Endodermal cell (in vitro differentiated cells): ENCODE measurements around the gene TRIP12. TPM values are rescaled to one million over a fixed set of nuclear protein-coding genes. Genes with fewer than 3 reads are reported as not detected.
"Not testable (repeated sequence)": the region's sequence is repeated elsewhere in the genome, so short reads cannot be mapped to it uniquely, and the experiment has no call there.

Experiments
- DNase-seq: peaks from one replicate; pipeline ENCODE4 v3.0.0-alpha.2; 2017
- H3K27ac ChIP-seq: 2 replicates; pipeline ENCODE4 v1.5.1; 2013; ENCODE audit warnings: mild to moderate bottlenecking, low read depth, low read length, moderate library complexity
- H3K27me3 ChIP-seq: 2 replicates; pipeline ENCODE4 v1.6.1; 2013; ENCODE audit warnings: mild to moderate bottlenecking, low read length, moderate library complexity; ENCODE audit not compliant: insufficient read depth, control insufficient read depth, poor library complexity, severe bottlenecking
- H3K36me3 ChIP-seq: 2 replicates; pipeline ENCODE4 v1.7.0; 2013; ENCODE audit warnings: mild to moderate bottlenecking, low read length, moderate library complexity; ENCODE audit not compliant: control insufficient read depth, insufficient read depth
- H3K4me1 ChIP-seq: one replicate; pipeline ENCODE4 v1.7.0; 2013; ENCODE audit warnings: low read length; ENCODE audit not compliant: control insufficient read depth, insufficient read depth
- H3K4me3 ChIP-seq: 2 replicates; pipeline ENCODE4 v1.5.1; 2013; ENCODE audit warnings: mild to moderate bottlenecking, low read length, moderate library complexity
- H3K9ac ChIP-seq: 2 replicates; pipeline ENCODE4 v1.6.1; 2013; ENCODE audit warnings: mild to moderate bottlenecking, low read length, moderate library complexity; ENCODE audit not compliant: poor library complexity, severe bottlenecking; ENCODE audit errors: extremely low read depth
- H3K9me3 ChIP-seq: 2 replicates; pipeline ENCODE4 v1.6.1; 2013; ENCODE audit warnings: mild to moderate bottlenecking, low read length, moderate library complexity; ENCODE audit not compliant: control insufficient read depth
- H3K27ac Mint-ChIP-seq: 2 replicates; pipeline ENCODE4 v1.8.0; 2020; ENCODE audit warnings: mixed read lengths
- H3K27me3 Mint-ChIP-seq: 2 replicates; pipeline ENCODE4 v1.8.0; 2021; ENCODE audit warnings: mild to moderate bottlenecking, mixed read lengths; ENCODE audit not compliant: insufficient read depth
- H3K36me3 Mint-ChIP-seq: 2 replicates; pipeline ENCODE4 v1.8.0; 2020; ENCODE audit warnings: low read depth, mixed read lengths
- H3K4me1 Mint-ChIP-seq: 2 replicates; pipeline ENCODE4 v1.8.0; 2020; ENCODE audit warnings: mixed read lengths
- H3K4me3 Mint-ChIP-seq: 2 replicates; pipeline ENCODE4 v1.8.0; 2020; ENCODE audit warnings: mild to moderate bottlenecking, moderate library complexity, mixed read lengths
- H3K9me3 Mint-ChIP-seq: 2 replicates; pipeline ENCODE4 v1.8.0; 2020; ENCODE audit warnings: mild to moderate bottlenecking, mixed read lengths
- CTCF ChIP-seq: fragments of 200-600 bp; sonication (generic); conservative IDR thresholded peaks from 2 replicates; pipeline ENCODE4 v1.5.0; 2021; ENCODE audit warnings: antibody characterized with exemption, mild to moderate bottlenecking
- whole genome bisulfite sequencing, 2 experiments: methylation state at CpG; one replicate each; pipeline versions ENCODE4 v1.1.5 to v1.1.7; 2013; ENCODE audit warnings: missing lambda C conversion rate in 2 of 2, mixed read lengths in 1 of 2; ENCODE audit not compliant: insufficient coverage in 1 of 2, insufficient read length in 1 of 2; 5-methylcytosine and 5-hydroxymethylcytosine counted together
- total RNA-seq, 2 donors: library from RNA; stranded (reverse); fragmentation: NEBNext Ultra II Directional in 1 of 2; extraction: Animal tissue kit (Norgen Biotek cat#: 25700) in 1 of 2; gene quantifications; 2 replicates in 1 of 2; 3 replicates in 1 of 2; pipeline ENCODE4 v1.2.1, GENCODE V29; 2021

The TRIP12 gene
- total RNA-seq, 2 donors from 2014 or later, result 177 to 229 TPM

- no peak for TF ChIP-seq CTCF
- Histone ChIP-seq H3K9ac (no peak overlapping the region), H3K4me3 (no peak overlapping the region), H3K9me3 (peaks cover 26% of the 10 kb centered on the region), H3K4me1 (peaks cover 13% of the 10 kb centered on the region), H3K27me3 (no peaks in the 10 kb centered on the region), H3K27ac (no peak overlapping the region), H3K36me3 (peaks cover 79% of the 10 kb centered on the region)
- no peaks in the 10 kb centered on the region for H3K27me3 Mint-ChIP-seq
- peaks cover 17% of the 10 kb centered on the region for H3K4me1 Mint-ChIP-seq
- peaks cover 69% of the 10 kb centered on the region for H3K36me3 Mint-ChIP-seq
- H3K4me3 Mint-ChIP-seq, result no peak overlapping the region
- WGBS, 2 experiments, result 97 to 100% methylated on average over 1 to 5 of the region's 5 CpGs
- H3K27ac Mint-ChIP-seq, result no peak overlapping the region
- peaks cover 15% of the 10 kb centered on the region for H3K9me3 Mint-ChIP-seq
- DNase-seq, result no peak
These were observed 66.7 kb downstream of the TRIP12 start for GRCh38 chr2:229855116-229855515.

DNA sequence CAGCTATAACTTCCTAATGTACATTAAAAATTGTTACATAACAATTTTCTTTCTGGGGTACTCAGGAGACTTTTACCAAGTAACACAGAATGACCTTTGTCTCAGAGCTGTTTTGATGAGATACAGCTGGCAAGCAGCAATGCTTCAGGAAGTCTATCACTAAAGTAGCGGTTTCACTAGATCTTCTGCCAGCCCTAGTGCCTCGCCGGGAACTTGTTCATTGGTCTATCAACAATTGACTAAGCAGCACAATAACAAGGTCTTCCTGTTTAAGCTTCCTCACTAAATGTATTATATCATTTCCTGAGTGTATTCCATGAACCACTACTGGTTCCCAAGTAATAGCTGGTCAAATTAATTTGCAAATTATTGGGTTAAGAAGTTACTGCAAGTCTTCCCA, 69.2 kb downstream of the TRIP12 start:
- Mint-ChIP-seq H3K4me3 (no peak overlapping the region), H3K36me3 (peaks cover 61% of the 10 kb centered on the region), H3K9me3 (peaks cover 16% of the 10 kb centered on the region), H3K27ac (no peak overlapping the region), H3K4me1 (peaks cover 16% of the 10 kb centered on the region), H3K27me3 (no peaks in the 10 kb centered on the region)
- H3K27me3 ChIP-seq, result no peaks in the 10 kb centered on the region
- TF ChIP-seq CTCF, result no peak
- H3K27ac ChIP-seq, result no peak overlapping the region
- H3K36me3 ChIP-seq, result peaks cover 82% of the 10 kb centered on the region
- H3K9ac ChIP-seq, result no peak overlapping the region
- no peak for DNase-seq
- peaks cover 26% of the 10 kb centered on the region for H3K9me3 ChIP-seq
- peak overlapping the region; percentile 66 for H3K4me3 ChIP-seq
- H3K4me1 ChIP-seq, result peaks cover 5% of the 10 kb centered on the region
- WGBS, 2 experiments, result 96 to 100% methylated on average over 3 of the region's 3 CpGs

- Histone ChIP-seq H3K4me1 (peaks cover 5% of the 10 kb centered on the region), H3K9ac (no peak overlapping the region), H3K27me3 (no peaks in the 10 kb centered on the region), H3K9me3 (peaks cover 26% of the 10 kb centered on the region), H3K4me3 (peak overlapping the region; percentile 65), H3K27ac (no peak overlapping the region), H3K36me3 (peaks cover 82% of the 10 kb centered on the region)
- peaks cover 16% of the 10 kb centered on the region for H3K9me3 Mint-ChIP-seq
- H3K36me3 Mint-ChIP-seq, result peaks cover 57% of the 10 kb centered on the region
- H3K4me1 Mint-ChIP-seq, result peaks cover 16% of the 10 kb centered on the region
- 89 to 97% methylated on average over 5 of the region's 5 CpGs for WGBS, 2 experiments
- no peaks in the 10 kb centered on the region for H3K27me3 Mint-ChIP-seq
- TF ChIP-seq CTCF, result no peak
- no peak for DNase-seq
- no peak overlapping the region for H3K4me3 Mint-ChIP-seq
- no peak overlapping the region for H3K27ac Mint-ChIP-seq
These were observed 69.9 kb downstream of the TRIP12 start for GRCh38 chr2:229851870-229852269.

- H3K27ac ChIP-seq, H3K27me3 ChIP-seq, H3K4me3 Mint-ChIP-seq, H3K27me3 Mint-ChIP-seq, H3K4me1 Mint-ChIP-seq, H3K4me1 ChIP-seq, H3K27ac Mint-ChIP-seq, H3K4me3 ChIP-seq, DNase-seq, H3K9ac ChIP-seq: not testable (repeated sequence)
- Mint-ChIP-seq H3K36me3 (peaks cover 50% of the 10 kb centered on the region), H3K9me3 (peaks cover 16% of the 10 kb centered on the region)
- H3K36me3 ChIP-seq, result peaks cover 81% of the 10 kb centered on the region
- H3K9me3 ChIP-seq, result peaks cover 26% of the 10 kb centered on the region
- 96 to 98% methylated on average over 11 to 44 of the region's 44 CpGs for WGBS, 2 experiments
These were observed 71.2 kb downstream of the TRIP12 start for GRCh38 chr2:229850355-229851275.
